ENCODE results near the gene PROSER1. TPM values are rescaled to one million over a fixed set of nuclear protein-coding genes. Genes with fewer than 3 reads are reported as not detected.

The PROSER1 gene
- total RNA-seq, 1 donor from 2014 or later = 19.3 TPM

DNA sequence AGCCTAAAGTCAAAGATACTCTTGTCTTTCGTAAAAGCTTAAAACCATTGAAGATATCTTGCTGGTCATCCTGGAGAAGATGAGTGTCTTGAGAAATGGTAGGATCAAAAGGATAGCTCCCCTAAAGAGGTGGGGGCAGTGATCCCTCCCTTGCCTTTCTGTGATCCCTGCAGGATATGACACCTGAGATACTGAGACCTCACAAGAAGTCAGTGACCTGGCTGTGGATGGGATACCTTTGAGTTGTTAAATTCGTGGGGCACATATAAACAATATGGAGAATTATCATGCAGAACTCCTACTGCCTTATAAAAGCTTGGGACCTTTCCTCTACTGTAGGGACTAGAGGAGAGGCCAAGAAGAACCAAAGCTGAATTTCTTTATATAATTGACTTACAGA lies 68.7 kb downstream of the PROSER1 start:
- no peak for DNase-seq (ENCODE audit: low spot score)

DNA sequence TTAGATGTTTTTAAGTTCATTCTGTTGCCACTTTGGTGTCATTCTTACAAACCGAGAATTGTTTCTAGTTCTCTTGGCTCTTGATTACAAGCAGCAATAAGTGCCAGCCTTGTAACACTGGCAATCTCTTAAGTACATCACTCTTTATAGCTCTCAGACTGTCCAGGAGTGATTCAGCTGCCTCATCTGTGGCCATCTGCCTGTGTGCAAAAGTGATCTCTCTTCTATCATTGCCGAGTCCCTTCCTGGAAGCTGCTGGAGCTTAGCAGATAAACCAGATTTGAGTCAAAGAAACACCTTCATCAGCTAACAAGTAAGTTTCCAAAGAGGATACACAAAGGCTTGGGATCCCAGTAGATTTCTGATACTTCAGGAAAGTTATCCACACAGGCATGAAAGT lies 70.4 kb downstream of the PROSER1 start:
- intact Hi-C loops (cut with DNase I) = no loop called here
- DNase-seq (ENCODE audit: low spot score) = no peak
- ATAC-seq = no peak

More for the DNA sequence above, 68.7 kb downstream of the PROSER1 start:
- no peak for ATAC-seq
- intact Hi-C loops (cut with DNase I) = no loop called here

DNA sequence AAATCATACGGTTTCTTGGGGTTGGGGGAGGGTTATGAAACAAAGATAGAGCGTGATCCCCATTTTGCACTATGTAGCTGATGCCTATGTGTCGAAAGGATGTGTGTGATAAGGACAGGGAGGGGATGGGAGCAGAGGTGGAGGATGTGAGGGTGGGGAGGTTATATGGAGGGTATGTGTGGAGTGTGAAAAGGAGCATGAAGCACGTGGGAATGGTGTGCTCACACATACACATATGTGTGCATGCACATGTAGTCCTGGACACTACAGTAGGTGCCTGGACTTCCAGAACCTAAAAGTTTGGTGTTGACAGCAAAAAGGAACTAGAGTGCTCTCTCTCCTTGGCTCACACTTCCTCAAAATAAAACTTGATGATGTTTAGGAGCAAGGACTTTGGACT lies 72.6 kb downstream of the PROSER1 start:
- DNase-seq (ENCODE audit: low spot score) (no peak), ATAC-seq (no peak)
- intact Hi-C loops (cut with DNase I) = no loop called here

DNA sequence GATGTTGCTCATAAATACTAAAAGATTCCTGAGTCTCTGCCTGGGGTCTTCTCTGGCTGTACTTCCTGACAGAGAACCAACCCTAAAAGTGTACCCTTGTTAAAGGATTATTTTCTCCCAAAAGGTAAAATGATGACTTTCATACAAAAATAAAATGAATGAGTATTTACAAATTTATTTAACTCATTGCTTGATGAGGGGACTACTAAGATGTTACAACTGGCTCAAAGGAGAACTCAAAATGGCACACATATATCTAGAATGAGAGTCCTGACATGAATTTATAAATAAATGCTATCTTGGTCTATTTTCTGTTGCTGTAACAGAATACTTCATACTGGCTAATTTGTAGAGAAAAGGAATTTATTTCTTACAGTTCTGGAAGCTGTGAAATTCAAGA lies 77.7 kb downstream of the PROSER1 start:
- no peak for DNase-seq (ENCODE audit: low spot score)
- ATAC-seq = no peak
- intact Hi-C loops (cut with DNase I) = no loop called here

Other genes starting within 250 kb of the PROSER1 start
- gene STOML3, start 47.3 kb downstream of the PROSER1 start, total RNA-seq = not detected
- gene NHLRC3, start 367 bp upstream of the PROSER1 start, total RNA-seq = 26.0 TPM

All from sciatic nerve (tissue), 2 donors.